Left hindlimb (tissue), 1 donor: ENCODE data around the gene IFNL1.
A peak's percentile ranks its signal among the peaks of the same experiment; 100 is the strongest.
"Not testable (repeated sequence)": the region's sequence is repeated elsewhere in the genome, so short reads cannot be mapped to it uniquely, and the experiment has no call there.

Experiments used
- DNase-seq: peaks from one replicate; pipeline ENCODE4 v3.0.0-alpha.2; 2018

Gene IFNL1

GRCh38 chr19:39332738-39333137 is 36.5 kb downstream of the IFNL1 start:
- not testable (repeated sequence) for DNase-seq

- no peak for DNase-seq
These were observed 37.3 kb downstream of the IFNL1 start for GRCh38 chr19:39333507-39333906.

GRCh38 chr19:39334444-39334976 is 38.3 kb downstream of the IFNL1 start:
- no peak for DNase-seq

GRCh38 chr19:39335168-39335548 is 39.0 kb downstream of the IFNL1 start:
- no peak for DNase-seq

GRCh38 chr19:39336483-39336882 is 40.3 kb downstream of the IFNL1 start:
- no peak for DNase-seq

- DNase-seq = no peak
These were observed 43.5 kb downstream of the IFNL1 start for GRCh38 chr19:39339674-39340073.

- not testable (repeated sequence) for DNase-seq
These were observed 43.9 kb downstream of the IFNL1 start for GRCh38 chr19:39340156-39340555.

- DNase-seq = peak; percentile 54
These were observed 45.0 kb downstream of the IFNL1 start for GRCh38 chr19:39341129-39341718.

GRCh38 chr19:39341719-39342604 is 45.8 kb downstream of the IFNL1 start, which contains the start of gene SAMD4B:
Gene SAMD4B, plus strand, starts transcription at chr19:39342421. Its CDS starts 14,473 bp downstream, at chr19:39356894.
- peak; percentile 99 for DNase-seq

- peak; percentile 58 for DNase-seq
These were observed 46.6 kb downstream of the IFNL1 start for GRCh38 chr19:39342647-39343305.

GRCh38 chr19:39345956-39346355 is 49.7 kb downstream of the IFNL1 start:
- no peak for DNase-seq

GRCh38 chr19:39347332-39348164 is 51.3 kb downstream of the IFNL1 start:
- DNase-seq = no peak
